Pancreas (tissue), 10 donors: ENCODE data around the gene OSGEPL1. TPM values are rescaled to one million over a fixed set of nuclear protein-coding genes. Genes with fewer than 3 reads are reported as not detected.

Experiments
- ATAC-seq, 4 donors: fragments of 200-7000 bp; cut with Tn5 transposase; one replicate each; pipeline versions ENCODE4 v1.8.0 to v1.9.1; 2020; ENCODE audit warnings: mild to moderate bottlenecking in 4 of 4, moderate library complexity in 4 of 4
- DNase-seq, 6 donors: peaks; one replicate each; pipeline ENCODE4 v3.0.0-alpha.2; 2020
- FAIRE-seq: peaks from 2 replicates; lab custom pipeline; 2012; peaks lifted over from hg19 to GRCh38; lab: Jason Lieb, UNC
- H3K27ac ChIP-seq, 4 donors: fragments of 200-600 bp; sonication (generic); 1 replicate in 3 of 4; 2 replicates in 1 of 4; pipeline versions ENCODE4 v1.5.0 to v1.8.0; 2020
- H3K27me3 ChIP-seq, 4 donors: fragments of 200-600 bp; one replicate each; pipeline ENCODE4 v1.8.0; 2021
- H3K36me3 ChIP-seq, 3 donors: fragments of 200-600 bp; sonication (generic) in 1 of 3; one replicate each; pipeline versions ENCODE4 v1.5.0 to v1.8.0; 2020 to 2021
- H3K4me1 ChIP-seq, 3 donors: fragments of 200-600 bp; one replicate each; pipeline ENCODE4 v1.8.0; 2021
- H3K4me3 ChIP-seq, 4 donors: fragments of 200-600 bp; sonication (generic) in 2 of 4; one replicate each; pipeline versions ENCODE4 v1.5.0 to v1.8.0; 2020 to 2021
- H3K9me3 ChIP-seq, 4 donors: fragments of 200-600 bp; one replicate each; pipeline ENCODE4 v1.8.0; 2021
- CTCF ChIP-seq, 4 donors: fragments of 200-600 bp; sonication (generic) in 3 of 4; IDR thresholded peaks; one replicate each; pipeline versions ENCODE4 v1.5.0 to v1.8.0; 2021; ENCODE audit warnings: antibody characterized with exemption in 4 of 4
- WGBS, 2 donors: extraction: QIAGEN DNeasy Blood & Tissue Kit; methylation state at CpG; one replicate each; pipeline ENCODE4 v1.1.7; 2013; 5-methylcytosine and 5-hydroxymethylcytosine counted together
- intact Hi-C, 3 donors: fragments of 100-400 bp; cut with DNase I; formaldehyde crosslinking; loops; one replicate each; pipeline versions ENCODE4 v1.11.1 to v1.14.2; 2022
- polyA plus RNA-seq, 2 donors: library from polyadenylated mRNA; stranded (reverse); fragments of 200-250 nt; gene quantifications; one replicate each; pipeline ENCODE4 v1.2.3, GENCODE V29; 2013
- total RNA-seq, 6 donors: library from RNA; stranded (reverse); fragmentation: NEBNext Ultra II Directional in 4 of 6; extraction: Animal tissue kit (Norgen Biotek cat#: 25700) in 4 of 6; gene quantifications; one replicate each; pipeline versions ENCODE4 v1.2.1 to v1.2.4, GENCODE V29; 2021 to 2023
- donor health status: healthy with polysubstance abuse.
- donor health status: DM: no; HTN: no; CAD: no; lungs with moderate emphysema.
- donor health status: DM: no; HTN: no; CAD: no.
- donor health status: control.
- donor health status: control.
- donor health status: Bipolar disorder and iron deficiency.
- donor health status: DM: yes; HTN: yes; CAD: no.
- donor health status: DM: no; HTN: no; CAD: no.
- donor health status: DM: no; HTN: no; CAD: no.
- donor health status: DM: yes; HTN: yes; CAD: no.

The OSGEPL1 gene
- total and polyA plus RNA-seq, 8 donors: 1.2 to 3.2 (median 2.0) TPM

- FAIRE-seq: peak; percentile 97
- TF ChIP-seq CTCF (IDR thresholded peaks at IDR 0.05): peak; percentile 43 to 49 (median 48)
- intact Hi-C loops: no loop called here
- WGBS, 2 donors: 35% methylated on average over 6 of the region's 6 CpGs
- no peaks in the 10 kb centered on the region for H3K4me1 ChIP-seq
- peak; percentile 74 to 86 (median 84) for ATAC-seq
- H3K27me3 ChIP-seq: no peaks in the 10 kb centered on the region
- no peaks in the 10 kb centered on the region for H3K9me3 ChIP-seq
- peak in 3 of 6 donors; percentile 12 to 35 (median 28) for DNase-seq
- H3K4me3 ChIP-seq: no peak overlapping the region
- no peaks in the 10 kb centered on the region for H3K36me3 ChIP-seq
- H3K27ac ChIP-seq: no peak overlapping the region
Measured at GRCh38 chr2:189698020-189698887, 64.3 kb downstream of the OSGEPL1 start.

Other genes with a start within 250 kb of the OSGEPL1 start
- gene SLC40A1, start 182.0 kb downstream of the OSGEPL1 start, total RNA-seq: 10 to 100 TPM; 31.4 to 65.8 (median 43.2) TPM
- 10 to 100 TPM; 14.0 to 26.8 TPM for gene SLC40A1, start 182.0 kb downstream of the OSGEPL1 start, polyA plus RNA-seq
- 10 to 100 TPM; 12.6 to 16.2 (median 15.5) TPM for gene ASNSD1, start 101.3 kb downstream of the OSGEPL1 start, total RNA-seq
- gene ASNSD1, start 101.3 kb downstream of the OSGEPL1 start, polyA plus RNA-seq: 10 to 100 TPM; 14.0 to 22.8 TPM
- 1 to 10 TPM; 4.0 to 8.9 (median 6.3) TPM for gene ANKAR, start 88.1 kb downstream of the OSGEPL1 start, total RNA-seq
- gene ANKAR, start 88.1 kb downstream of the OSGEPL1 start, polyA plus RNA-seq: 1 to 10 TPM; 3.1 to 4.7 TPM
- gene ORMDL1, start 21.5 kb upstream of the OSGEPL1 start, total RNA-seq: 10 to 100 TPM; 20.2 to 30.8 (median 26.3) TPM
- gene ORMDL1, start 21.5 kb upstream of the OSGEPL1 start, polyA plus RNA-seq: 100 to 1,000 TPM; 101 to 121 TPM
- 10 to 100 TPM in 4 of 6 donors, 1 to 10 TPM in 2; 8.1 to 17.1 (median 12.2) TPM for gene PMS1, start 21.7 kb upstream of the OSGEPL1 start, total RNA-seq
- 10 to 100 TPM; 10.5 to 10.6 TPM for gene PMS1, start 21.7 kb upstream of the OSGEPL1 start, polyA plus RNA-seq